ENCODE results near the gene UBE2G2.

DNA sequence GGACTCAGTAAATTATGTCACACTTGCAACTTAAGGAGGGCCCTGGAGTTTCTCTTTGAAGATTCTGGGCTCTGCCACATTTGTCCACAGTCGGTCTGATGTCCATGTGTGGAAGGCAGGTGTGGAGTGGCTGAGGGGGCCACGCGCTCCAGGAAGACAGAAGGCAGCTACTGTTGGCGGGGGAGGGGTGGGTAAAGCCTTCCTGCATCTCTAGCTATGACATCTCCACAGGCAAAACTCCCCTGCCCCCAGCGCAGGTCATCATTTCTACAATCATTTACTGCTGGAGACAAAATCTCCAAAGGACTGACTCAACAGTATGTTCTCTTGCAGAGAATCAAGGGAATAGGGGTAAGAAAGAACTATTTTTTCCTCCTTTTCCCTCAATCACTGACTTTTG lies 78.9 kb downstream of the UBE2G2 start:
- TF ChIP-seq ZC3H10 (CRISPR knock-in tag; IDR thresholded peaks at IDR 0.05) (no peak), ARNTL (CRISPR knock-in tag; IDR thresholded peaks at IDR 0.05; ENCODE audit: borderline replicate concordance, low read depth) (no peak), RARB (CRISPR knock-in tag; IDR thresholded peaks at IDR 0.05) (no peak), ISL1 (CRISPR knock-in tag; IDR thresholded peaks at IDR 0.05) (no peak), ZNF565 (CRISPR knock-in tag; conservative IDR thresholded peaks at IDR 0.05; ENCODE audit: low read depth) (no peak), GLIS3 (CRISPR knock-in tag; IDR thresholded peaks at IDR 0.05) (no peak), CSDC2 (CRISPR knock-in tag; IDR thresholded peaks at IDR 0.05) (no peak), TCF4 (CRISPR knock-in tag; IDR thresholded peaks at IDR 0.05; ENCODE audit: borderline replicate concordance) (no peak), PPARA (CRISPR knock-in tag; IDR thresholded peaks at IDR 0.05; ENCODE audit: borderline replicate concordance) (no peak), ZFP30 (CRISPR knock-in tag; IDR thresholded peaks at IDR 0.05) (no peak)
- TF ChIP-seq, protein P1, sequence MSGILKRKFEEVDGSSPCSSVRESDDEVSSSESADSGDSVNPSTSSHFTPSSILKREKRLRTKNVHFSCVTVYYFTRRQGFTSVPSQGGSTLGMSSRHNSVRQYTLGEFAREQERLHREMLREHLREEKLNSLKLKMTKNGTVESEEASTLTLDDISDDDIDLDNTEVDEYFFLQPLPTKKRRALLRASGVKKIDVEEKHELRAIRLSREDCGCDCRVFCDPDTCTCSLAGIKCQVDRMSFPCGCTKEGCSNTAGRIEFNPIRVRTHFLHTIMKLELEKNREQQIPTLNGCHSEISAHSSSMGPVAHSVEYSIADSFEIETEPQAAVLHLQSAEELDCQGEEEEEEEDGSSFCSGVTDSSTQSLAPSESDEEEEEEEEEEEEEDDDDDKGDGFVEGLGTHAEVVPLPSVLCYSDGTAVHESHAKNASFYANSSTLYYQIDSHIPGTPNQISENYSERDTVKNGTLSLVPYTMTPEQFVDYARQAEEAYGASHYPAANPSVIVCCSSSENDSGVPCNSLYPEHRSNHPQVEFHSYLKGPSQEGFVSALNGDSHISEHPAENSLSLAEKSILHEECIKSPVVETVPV (CRISPR knock-in tag; IDR thresholded peaks at IDR 0.05) = no peak
- TF ChIP-seq, protein P2, sequence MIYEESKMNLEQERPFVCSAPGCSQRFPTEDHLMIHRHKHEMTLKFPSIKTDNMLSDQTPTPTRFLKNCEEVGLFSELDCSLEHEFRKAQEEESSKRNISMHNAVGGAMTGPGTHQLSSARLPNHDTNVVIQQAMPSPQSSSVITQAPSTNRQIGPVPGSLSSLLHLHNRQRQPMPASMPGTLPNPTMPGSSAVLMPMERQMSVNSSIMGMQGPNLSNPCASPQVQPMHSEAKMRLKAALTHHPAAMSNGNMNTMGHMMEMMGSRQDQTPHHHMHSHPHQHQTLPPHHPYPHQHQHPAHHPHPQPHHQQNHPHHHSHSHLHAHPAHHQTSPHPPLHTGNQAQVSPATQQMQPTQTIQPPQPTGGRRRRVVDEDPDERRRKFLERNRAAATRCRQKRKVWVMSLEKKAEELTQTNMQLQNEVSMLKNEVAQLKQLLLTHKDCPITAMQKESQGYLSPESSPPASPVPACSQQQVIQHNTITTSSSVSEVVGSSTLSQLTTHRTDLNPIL (CRISPR knock-in tag; IDR thresholded peaks at IDR 0.05; ENCODE audit: low read depth) = no peak
- TF ChIP-seq, protein P3, sequence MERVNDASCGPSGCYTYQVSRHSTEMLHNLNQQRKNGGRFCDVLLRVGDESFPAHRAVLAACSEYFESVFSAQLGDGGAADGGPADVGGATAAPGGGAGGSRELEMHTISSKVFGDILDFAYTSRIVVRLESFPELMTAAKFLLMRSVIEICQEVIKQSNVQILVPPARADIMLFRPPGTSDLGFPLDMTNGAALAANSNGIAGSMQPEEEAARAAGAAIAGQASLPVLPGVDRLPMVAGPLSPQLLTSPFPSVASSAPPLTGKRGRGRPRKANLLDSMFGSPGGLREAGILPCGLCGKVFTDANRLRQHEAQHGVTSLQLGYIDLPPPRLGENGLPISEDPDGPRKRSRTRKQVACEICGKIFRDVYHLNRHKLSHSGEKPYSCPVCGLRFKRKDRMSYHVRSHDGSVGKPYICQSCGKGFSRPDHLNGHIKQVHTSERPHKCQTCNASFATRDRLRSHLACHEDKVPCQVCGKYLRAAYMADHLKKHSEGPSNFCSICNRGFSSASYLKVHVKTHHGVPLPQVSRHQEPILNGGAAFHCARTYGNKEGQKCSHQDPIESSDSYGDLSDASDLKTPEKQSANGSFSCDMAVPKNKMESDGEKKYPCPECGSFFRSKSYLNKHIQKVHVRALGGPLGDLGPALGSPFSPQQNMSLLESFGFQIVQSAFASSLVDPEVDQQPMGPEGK (CRISPR knock-in tag; IDR thresholded peaks at IDR 0.05; ENCODE audit: borderline replicate concordance) = no peak
- TF ChIP-seq, protein P4, sequence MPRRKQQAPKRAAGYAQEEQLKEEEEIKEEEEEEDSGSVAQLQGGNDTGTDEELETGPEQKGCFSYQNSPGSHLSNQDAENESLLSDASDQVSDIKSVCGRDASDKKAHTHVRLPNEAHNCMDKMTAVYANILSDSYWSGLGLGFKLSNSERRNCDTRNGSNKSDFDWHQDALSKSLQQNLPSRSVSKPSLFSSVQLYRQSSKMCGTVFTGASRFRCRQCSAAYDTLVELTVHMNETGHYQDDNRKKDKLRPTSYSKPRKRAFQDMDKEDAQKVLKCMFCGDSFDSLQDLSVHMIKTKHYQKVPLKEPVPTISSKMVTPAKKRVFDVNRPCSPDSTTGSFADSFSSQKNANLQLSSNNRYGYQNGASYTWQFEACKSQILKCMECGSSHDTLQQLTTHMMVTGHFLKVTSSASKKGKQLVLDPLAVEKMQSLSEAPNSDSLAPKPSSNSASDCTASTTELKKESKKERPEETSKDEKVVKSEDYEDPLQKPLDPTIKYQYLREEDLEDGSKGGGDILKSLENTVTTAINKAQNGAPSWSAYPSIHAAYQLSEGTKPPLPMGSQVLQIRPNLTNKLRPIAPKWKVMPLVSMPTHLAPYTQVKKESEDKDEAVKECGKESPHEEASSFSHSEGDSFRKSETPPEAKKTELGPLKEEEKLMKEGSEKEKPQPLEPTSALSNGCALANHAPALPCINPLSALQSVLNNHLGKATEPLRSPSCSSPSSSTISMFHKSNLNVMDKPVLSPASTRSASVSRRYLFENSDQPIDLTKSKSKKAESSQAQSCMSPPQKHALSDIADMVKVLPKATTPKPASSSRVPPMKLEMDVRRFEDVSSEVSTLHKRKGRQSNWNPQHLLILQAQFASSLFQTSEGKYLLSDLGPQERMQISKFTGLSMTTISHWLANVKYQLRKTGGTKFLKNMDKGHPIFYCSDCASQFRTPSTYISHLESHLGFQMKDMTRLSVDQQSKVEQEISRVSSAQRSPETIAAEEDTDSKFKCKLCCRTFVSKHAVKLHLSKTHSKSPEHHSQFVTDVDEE (CRISPR knock-in tag; IDR thresholded peaks at IDR 0.05) = no peak

Measured in SK-N-SH treated with all-trans-retinoic acid at 6 μM for 48 hours (cell line).